ENCODE results near the gene STK11IP.
"Not testable (repeated sequence)": the region's sequence is repeated elsewhere in the genome, so short reads cannot be mapped to it uniquely, and the experiment has no call there.

The STK11IP gene

GRCh38 chr2:219634951-219635751, 37.5 kb downstream of the STK11IP start:
- peak; percentile 62 for DNase-seq (ENCODE audit: low spot score)

- no peak for DNase-seq (ENCODE audit: low spot score)
Observed at GRCh38 chr2:219636144-219636915, 38.7 kb downstream of the STK11IP start.

GRCh38 chr2:219636941-219637841, 39.5 kb downstream of the STK11IP start:
- DNase-seq (ENCODE audit: low spot score), result no peak

GRCh38 chr2:219637842-219638185, 40.2 kb downstream of the STK11IP start:
- DNase-seq (ENCODE audit: low spot score), result no peak

GRCh38 chr2:219638217-219638947, 40.7 kb downstream of the STK11IP start:
- no peak for DNase-seq (ENCODE audit: low spot score)

GRCh38 chr2:219638948-219639755, 41.5 kb downstream of the STK11IP start:
- no peak for DNase-seq (ENCODE audit: low spot score)

GRCh38 chr2:219641390-219642068, 43.9 kb downstream of the STK11IP start:
- DNase-seq (ENCODE audit: low spot score), result no peak

- DNase-seq (ENCODE audit: low spot score), result no peak
Observed at GRCh38 chr2:219642069-219642454, 44.4 kb downstream of the STK11IP start.

- peak; percentile 95 for DNase-seq (ENCODE audit: low spot score)
Observed at GRCh38 chr2:219642465-219643083, 44.9 kb downstream of the STK11IP start.

- DNase-seq (ENCODE audit: low spot score), result no peak
Observed at GRCh38 chr2:219643084-219643473, 45.4 kb downstream of the STK11IP start.

GRCh38 chr2:219643788-219644398, 46.2 kb downstream of the STK11IP start:
- DNase-seq (ENCODE audit: low spot score), result no peak

GRCh38 chr2:219644801-219645480, 47.3 kb downstream of the STK11IP start:
- no peak for DNase-seq (ENCODE audit: low spot score)

GRCh38 chr2:219645631-219646527, 48.2 kb downstream of the STK11IP start:
- no peak for DNase-seq (ENCODE audit: low spot score)

GRCh38 chr2:219648176-219648575, 50.5 kb downstream of the STK11IP start:
- no peak for DNase-seq (ENCODE audit: low spot score)

- DNase-seq (ENCODE audit: low spot score), result no peak
Observed at GRCh38 chr2:219648963-219649362, 51.3 kb downstream of the STK11IP start.

- DNase-seq (ENCODE audit: low spot score), result no peak
Observed at GRCh38 chr2:219650426-219651248, 53.0 kb downstream of the STK11IP start.

GRCh38 chr2:219651656-219652055, 54.0 kb downstream of the STK11IP start:
- DNase-seq (ENCODE audit: low spot score), result not testable (repeated sequence)
